ENCODE results near the gene SPATA6. TPM values are rescaled to one million over a fixed set of nuclear protein-coding genes. Genes with fewer than 3 reads are reported as not detected.
"Not testable (repeated sequence)": the region's sequence is repeated elsewhere in the genome, so short reads cannot be mapped to it uniquely, and the experiment has no call there.

Gene SPATA6
- total RNA-seq, 1 donor from 2014 or later = 50.1 TPM

DNA sequence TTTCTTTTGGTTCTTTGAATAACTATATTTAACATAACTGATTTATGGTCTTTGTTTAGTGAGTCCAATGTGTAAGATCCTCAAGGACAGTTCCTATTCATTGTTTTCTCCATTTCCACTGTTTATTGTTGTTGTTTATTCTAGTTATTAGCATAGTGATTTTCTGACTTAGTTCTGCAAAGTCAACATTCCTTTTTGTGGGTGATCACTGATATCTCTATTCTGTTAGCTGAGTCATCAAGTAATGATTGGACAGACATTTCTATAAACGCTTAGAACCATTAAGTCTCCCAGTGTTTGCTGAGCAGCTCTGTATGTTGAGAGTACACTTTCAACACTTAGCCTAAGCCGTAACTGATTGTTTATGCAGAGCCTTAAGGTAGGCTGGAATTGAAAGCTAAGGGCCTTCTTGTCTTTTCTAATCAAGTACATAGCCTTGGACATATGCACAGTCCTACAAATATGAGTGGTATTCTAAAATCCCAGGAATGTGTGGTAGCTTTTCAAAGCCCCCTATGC, 162.4 kb downstream of the SPATA6 start:
- Histone ChIP-seq H3K9ac (ENCODE audit: low read depth in 1 of 3, low read length in 3 of 3) (no peak overlapping the region), H3K4me3 (ENCODE audit: low read length in 3 of 3) (no peak overlapping the region), H3K4me1 (ENCODE audit: control insufficient read depth in 3 of 3, insufficient read depth in 3 of 3, low read length in 3 of 3) (no peaks in the 10 kb centered on the region), H3K27ac (ENCODE audit: low read depth, low read length) (no peak overlapping the region), H3K36me3 (ENCODE audit: control insufficient read depth in 3 of 3, insufficient read depth in 3 of 3, low read length in 3 of 3) (no peaks in the 10 kb centered on the region), H3K9me3 (ENCODE audit: control insufficient read depth in 3 of 3, low read length in 3 of 3) (no peaks in the 10 kb centered on the region), H3K27me3 (ENCODE audit: control insufficient read depth in 3 of 3, insufficient read depth in 3 of 3, low read length in 3 of 3) (no peaks in the 10 kb centered on the region)

DNA sequence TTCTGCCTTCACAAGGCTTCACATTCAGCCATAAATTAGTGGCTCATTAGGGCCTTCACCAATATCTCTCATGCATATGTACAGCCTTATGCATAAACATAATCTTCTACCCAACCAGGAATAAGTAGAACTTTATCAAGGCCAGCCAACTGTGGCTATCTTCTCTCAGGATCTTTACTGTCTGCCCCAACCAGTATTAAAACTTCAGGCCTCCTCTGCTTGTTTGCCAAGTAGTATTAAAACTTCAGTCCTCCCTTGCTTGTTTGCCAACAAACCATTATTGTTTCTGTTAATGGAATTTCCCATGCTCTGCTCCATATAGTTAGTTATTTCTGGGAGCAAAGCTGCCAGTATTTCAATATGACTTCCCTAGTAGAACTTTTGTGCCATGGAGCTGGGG, 169.4 kb downstream of the SPATA6 start:
- no peak overlapping the region for H3K27ac ChIP-seq (ENCODE audit: low read depth, low read length)

DNA sequence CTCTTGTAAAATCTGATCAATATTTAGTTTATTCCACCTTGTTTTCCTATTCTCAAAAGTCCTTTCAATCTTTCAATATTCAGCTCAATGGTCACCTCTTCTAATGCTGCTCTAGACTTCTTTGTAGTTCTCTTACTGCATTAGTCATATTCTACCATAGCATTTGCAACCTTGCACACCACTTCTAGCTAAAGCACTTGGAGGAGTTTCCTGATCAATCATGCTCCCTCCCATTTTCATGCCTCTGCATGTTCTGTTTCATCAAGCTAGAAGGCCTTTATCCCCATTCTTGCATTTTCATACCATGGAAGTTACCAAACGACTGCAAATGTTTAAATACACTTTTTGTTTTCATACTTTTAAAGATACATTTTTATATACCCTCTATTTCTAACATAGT, 177.3 kb downstream of the SPATA6 start:
- Histone ChIP-seq H3K27ac (ENCODE audit: low read depth, low read length) (no peak overlapping the region), H3K4me3 (ENCODE audit: low read length in 3 of 3) (no peak overlapping the region), H3K36me3 (ENCODE audit: control insufficient read depth in 3 of 3, insufficient read depth in 3 of 3, low read length in 3 of 3) (no peaks in the 10 kb centered on the region), H3K4me1 (ENCODE audit: control insufficient read depth in 3 of 3, insufficient read depth in 3 of 3, low read length in 3 of 3) (no peaks in the 10 kb centered on the region), H3K9ac (ENCODE audit: low read depth in 1 of 3, low read length in 3 of 3) (no peak overlapping the region), H3K9me3 (ENCODE audit: control insufficient read depth in 3 of 3, low read length in 3 of 3) (no peaks in the 10 kb centered on the region), H3K27me3 (ENCODE audit: control insufficient read depth in 3 of 3, insufficient read depth in 3 of 3, low read length in 3 of 3) (no peaks in the 10 kb centered on the region)

More for the DNA sequence above, 169.4 kb downstream of the SPATA6 start:
- Histone ChIP-seq H3K9ac (ENCODE audit: low read depth in 1 of 3, low read length in 3 of 3) (no peak overlapping the region), H3K4me1 (ENCODE audit: control insufficient read depth in 3 of 3, insufficient read depth in 3 of 3, low read length in 3 of 3) (no peaks in the 10 kb centered on the region), H3K27me3 (ENCODE audit: control insufficient read depth in 3 of 3, insufficient read depth in 3 of 3, low read length in 3 of 3) (no peaks in the 10 kb centered on the region), H3K9me3 (ENCODE audit: control insufficient read depth in 3 of 3, low read length in 3 of 3) (no peaks in the 10 kb centered on the region), H3K4me3 (ENCODE audit: low read length in 3 of 3) (no peak overlapping the region), H3K36me3 (ENCODE audit: control insufficient read depth in 3 of 3, insufficient read depth in 3 of 3, low read length in 3 of 3) (no peaks in the 10 kb centered on the region)

DNA sequence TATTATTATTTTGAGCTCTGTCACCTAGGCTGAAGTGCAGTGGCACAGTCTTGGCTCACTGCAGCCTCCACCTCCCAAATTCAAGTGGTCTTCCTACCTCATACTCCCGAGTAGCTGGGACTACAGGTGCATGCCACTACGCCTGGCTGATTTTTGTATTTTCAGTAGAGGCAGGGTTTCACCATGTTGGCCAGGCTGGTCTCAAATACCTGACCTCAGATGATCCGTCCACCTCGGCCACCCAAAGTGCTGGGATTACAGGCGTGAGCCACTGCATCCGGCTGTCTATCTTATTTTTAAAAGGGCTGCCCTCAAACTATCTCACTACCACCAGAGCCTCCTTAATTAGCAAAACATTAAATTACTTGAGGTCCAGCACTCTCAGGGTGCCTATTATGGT, 177.9 kb downstream of the SPATA6 start:
- H3K9me3 ChIP-seq (ENCODE audit: control insufficient read depth in 3 of 3, low read length in 3 of 3); H3K4me3 ChIP-seq (ENCODE audit: low read length in 3 of 3); H3K4me1 ChIP-seq (ENCODE audit: control insufficient read depth in 3 of 3, insufficient read depth in 3 of 3, low read length in 3 of 3); H3K27me3 ChIP-seq (ENCODE audit: control insufficient read depth in 3 of 3, insufficient read depth in 3 of 3, low read length in 3 of 3); H3K27ac ChIP-seq (ENCODE audit: low read depth, low read length); H3K36me3 ChIP-seq (ENCODE audit: control insufficient read depth in 3 of 3, insufficient read depth in 3 of 3, low read length in 3 of 3); H3K9ac ChIP-seq (ENCODE audit: low read depth in 1 of 3, low read length in 3 of 3): not testable (repeated sequence)

DNA sequence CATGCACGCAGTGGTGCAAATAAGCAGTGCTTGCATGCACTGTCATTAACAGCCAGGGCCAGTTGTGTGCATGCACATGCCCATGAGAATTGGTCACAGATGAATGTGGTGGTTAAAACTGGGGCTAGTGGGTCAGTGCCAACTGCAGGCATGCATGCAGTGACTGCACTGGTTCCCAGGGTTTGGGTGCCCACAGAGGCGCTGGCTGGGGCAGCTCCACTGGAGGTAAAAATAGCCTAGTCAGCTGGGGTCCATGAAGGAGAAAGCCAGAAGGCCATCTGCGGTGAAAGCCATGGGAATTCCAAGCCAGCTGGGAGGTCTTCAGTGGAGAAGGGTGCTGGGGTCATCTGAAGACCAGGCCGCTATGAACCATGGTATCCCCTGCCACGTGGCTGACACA, 179.3 kb downstream of the SPATA6 start:
- H3K4me1 ChIP-seq (ENCODE audit: control insufficient read depth in 3 of 3, insufficient read depth in 3 of 3, low read length in 3 of 3) = no peaks in the 10 kb centered on the region
- no peak overlapping the region for H3K4me3 ChIP-seq (ENCODE audit: low read length in 3 of 3)
- H3K9ac ChIP-seq (ENCODE audit: low read depth in 1 of 3, low read length in 3 of 3) = no peak overlapping the region
- no peaks in the 10 kb centered on the region for H3K9me3 ChIP-seq (ENCODE audit: control insufficient read depth in 3 of 3, low read length in 3 of 3)
- H3K27ac ChIP-seq (ENCODE audit: low read depth, low read length) = no peak overlapping the region
- no peaks in the 10 kb centered on the region for H3K36me3 ChIP-seq (ENCODE audit: control insufficient read depth in 3 of 3, insufficient read depth in 3 of 3, low read length in 3 of 3)
- no peaks in the 10 kb centered on the region for H3K27me3 ChIP-seq (ENCODE audit: control insufficient read depth in 3 of 3, insufficient read depth in 3 of 3, low read length in 3 of 3)

DNA sequence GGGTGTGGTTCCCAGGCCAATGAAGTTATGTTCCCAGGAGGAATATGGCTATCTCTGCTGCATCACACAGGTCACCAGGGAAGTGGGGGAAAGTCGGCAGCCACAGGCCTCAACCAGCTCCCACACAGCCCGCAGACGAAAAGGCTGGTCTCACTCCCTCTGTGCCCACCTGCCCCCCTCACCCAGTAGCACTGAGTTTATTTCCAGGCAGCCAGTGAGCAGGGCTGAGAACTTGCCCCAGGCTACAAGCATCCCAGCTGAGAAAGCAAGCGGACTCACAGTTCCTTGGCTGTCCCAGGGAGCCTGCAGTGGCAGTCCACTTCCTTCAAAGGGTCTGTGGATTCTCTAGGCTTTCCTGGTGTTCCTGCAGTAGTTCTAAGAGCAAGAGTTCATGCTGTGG, 180.6 kb downstream of the SPATA6 start:
- H3K27me3 ChIP-seq (ENCODE audit: control insufficient read depth in 3 of 3, insufficient read depth in 3 of 3, low read length in 3 of 3) = no peaks in the 10 kb centered on the region
- no peak overlapping the region for H3K4me3 ChIP-seq (ENCODE audit: low read length in 3 of 3)
- no peaks in the 10 kb centered on the region for H3K4me1 ChIP-seq (ENCODE audit: control insufficient read depth in 3 of 3, insufficient read depth in 3 of 3, low read length in 3 of 3)
- no peaks in the 10 kb centered on the region for H3K36me3 ChIP-seq (ENCODE audit: control insufficient read depth in 3 of 3, insufficient read depth in 3 of 3, low read length in 3 of 3)
- no peak overlapping the region for H3K9ac ChIP-seq (ENCODE audit: low read depth in 1 of 3, low read length in 3 of 3)
- H3K9me3 ChIP-seq (ENCODE audit: control insufficient read depth in 3 of 3, low read length in 3 of 3) = no peaks in the 10 kb centered on the region
- no peak overlapping the region for H3K27ac ChIP-seq (ENCODE audit: low read depth, low read length)

DNA sequence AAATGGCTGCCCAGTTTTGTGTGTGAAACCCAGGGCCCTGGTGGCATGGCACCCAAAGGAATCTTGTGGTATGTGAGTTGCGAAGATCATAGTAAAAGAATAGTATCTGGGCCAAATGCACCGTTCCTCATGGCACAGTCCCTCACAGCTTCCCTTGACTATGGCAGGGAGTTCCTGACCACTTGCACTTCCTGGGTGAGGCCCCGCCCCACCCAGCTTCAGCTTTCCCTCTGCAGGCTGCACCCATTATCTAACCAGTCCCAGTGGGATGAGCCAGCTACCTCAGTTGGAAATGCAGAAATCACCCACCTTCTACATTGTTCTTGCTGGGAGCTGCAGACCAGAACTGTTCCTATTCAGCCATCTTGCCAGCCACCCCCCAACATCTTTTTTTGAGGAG, 186.5 kb downstream of the SPATA6 start:
- Histone ChIP-seq H3K9me3 (ENCODE audit: control insufficient read depth in 3 of 3, low read length in 3 of 3) (no peaks in the 10 kb centered on the region), H3K27me3 (ENCODE audit: control insufficient read depth in 3 of 3, insufficient read depth in 3 of 3, low read length in 3 of 3) (no peaks in the 10 kb centered on the region), H3K36me3 (ENCODE audit: control insufficient read depth in 3 of 3, insufficient read depth in 3 of 3, low read length in 3 of 3) (no peaks in the 10 kb centered on the region), H3K4me3 (ENCODE audit: low read length in 3 of 3) (no peak overlapping the region), H3K9ac (ENCODE audit: low read depth in 1 of 3, low read length in 3 of 3) (no peak overlapping the region), H3K27ac (ENCODE audit: low read depth, low read length) (no peak overlapping the region), H3K4me1 (ENCODE audit: control insufficient read depth in 3 of 3, insufficient read depth in 3 of 3, low read length in 3 of 3) (no peaks in the 10 kb centered on the region)

DNA sequence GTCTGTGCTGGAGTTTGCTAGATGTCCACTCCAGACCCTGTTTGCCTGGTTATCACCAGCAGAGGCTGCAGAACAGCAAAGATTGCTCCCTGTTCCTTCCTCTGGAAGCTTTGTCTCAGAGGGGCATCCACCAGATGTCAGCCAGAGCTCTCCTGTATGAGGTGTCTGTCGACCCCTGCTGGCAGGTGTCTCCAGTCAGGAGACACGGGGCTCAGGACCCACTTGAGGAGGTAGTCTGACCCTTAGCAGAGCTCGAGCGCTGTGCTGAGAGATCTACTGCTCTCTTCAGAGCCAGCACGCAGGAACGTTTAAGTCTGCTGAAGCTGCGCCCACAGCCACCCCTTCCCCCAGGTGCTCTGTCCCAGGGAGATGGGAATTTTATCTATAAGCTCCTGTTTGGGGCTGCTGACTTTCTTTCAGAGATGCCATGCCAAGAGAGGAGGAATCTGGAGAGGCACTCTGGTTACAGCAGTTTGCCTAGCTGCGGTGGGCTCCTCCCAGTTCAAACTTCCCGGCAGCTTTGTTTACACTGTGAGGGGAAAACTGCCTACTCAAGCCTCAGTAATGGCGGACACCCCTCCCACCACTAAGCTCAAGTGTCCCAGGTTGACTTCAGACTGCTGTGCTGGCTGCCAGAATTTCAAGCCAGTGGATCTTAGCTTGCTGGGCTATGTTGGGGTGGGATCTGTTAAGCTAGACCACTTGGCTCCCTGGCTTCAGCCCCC, 187.1 kb downstream of the SPATA6 start:
- H3K27ac ChIP-seq (ENCODE audit: low read depth, low read length); H3K27me3 ChIP-seq (ENCODE audit: control insufficient read depth in 3 of 3, insufficient read depth in 3 of 3, low read length in 3 of 3); H3K4me1 ChIP-seq (ENCODE audit: control insufficient read depth in 3 of 3, insufficient read depth in 3 of 3, low read length in 3 of 3); H3K9ac ChIP-seq (ENCODE audit: low read depth in 1 of 3, low read length in 3 of 3); H3K36me3 ChIP-seq (ENCODE audit: control insufficient read depth in 3 of 3, insufficient read depth in 3 of 3, low read length in 3 of 3); H3K9me3 ChIP-seq (ENCODE audit: control insufficient read depth in 3 of 3, low read length in 3 of 3); H3K4me3 ChIP-seq (ENCODE audit: low read length in 3 of 3): not testable (repeated sequence)

DNA sequence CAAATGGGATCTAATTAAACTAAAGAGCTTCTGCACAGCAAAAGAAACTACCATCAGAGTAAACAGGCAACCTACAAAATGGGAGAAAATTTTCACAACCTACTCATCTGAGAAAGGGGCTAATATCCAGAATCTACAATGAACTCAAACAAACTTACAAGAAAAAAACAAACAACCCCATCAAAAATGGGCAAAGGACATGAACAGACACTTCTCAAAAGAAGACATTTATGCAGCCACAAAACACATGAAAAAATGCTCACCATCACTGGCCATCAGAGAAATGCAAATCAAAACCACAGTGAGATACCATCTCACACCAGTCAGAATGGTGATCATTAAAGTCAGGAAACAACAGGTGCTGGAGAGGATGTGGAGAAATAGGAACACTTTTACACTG, 189.7 kb downstream of the SPATA6 start:
- H3K4me1 ChIP-seq (ENCODE audit: control insufficient read depth in 3 of 3, insufficient read depth in 3 of 3, low read length in 3 of 3); H3K27ac ChIP-seq (ENCODE audit: low read depth, low read length); H3K36me3 ChIP-seq (ENCODE audit: control insufficient read depth in 3 of 3, insufficient read depth in 3 of 3, low read length in 3 of 3); H3K27me3 ChIP-seq (ENCODE audit: control insufficient read depth in 3 of 3, insufficient read depth in 3 of 3, low read length in 3 of 3); H3K4me3 ChIP-seq (ENCODE audit: low read length in 3 of 3); H3K9me3 ChIP-seq (ENCODE audit: control insufficient read depth in 3 of 3, low read length in 3 of 3); H3K9ac ChIP-seq (ENCODE audit: low read depth in 1 of 3, low read length in 3 of 3): not testable (repeated sequence)

GRCh38 chr1:48277437-48277836, 194.6 kb downstream of the SPATA6 start:
- H3K9ac ChIP-seq (ENCODE audit: low read depth in 1 of 3, low read length in 3 of 3); H3K4me1 ChIP-seq (ENCODE audit: control insufficient read depth in 3 of 3, insufficient read depth in 3 of 3, low read length in 3 of 3); H3K27me3 ChIP-seq (ENCODE audit: control insufficient read depth in 3 of 3, insufficient read depth in 3 of 3, low read length in 3 of 3); H3K27ac ChIP-seq (ENCODE audit: low read depth, low read length); H3K9me3 ChIP-seq (ENCODE audit: control insufficient read depth in 3 of 3, low read length in 3 of 3); H3K36me3 ChIP-seq (ENCODE audit: control insufficient read depth in 3 of 3, insufficient read depth in 3 of 3, low read length in 3 of 3); H3K4me3 ChIP-seq (ENCODE audit: low read length in 3 of 3): not testable (repeated sequence)
